Frontal cortex (tissue), 4 donors: ENCODE results near the gene ZDHHC11B. TPM values are rescaled to one million over a fixed set of nuclear protein-coding genes. Genes with fewer than 3 reads are reported as not detected.
A peak's percentile ranks its signal among the peaks of the same experiment; 100 is the strongest.
"Not testable (repeated sequence)": the region's sequence is repeated elsewhere in the genome, so short reads cannot be mapped to it uniquely, and the experiment has no call there.

ENCODE experiments used
- DNase-seq, 2 donors: peaks; one replicate each; pipeline ENCODE4 v3.0.0; 2012; ENCODE audit warnings: low spot score in 2 of 2
- FAIRE-seq: peaks from 2 replicates; lab custom pipeline; 2012; peaks lifted over from hg19 to GRCh38; lab: Jason Lieb, UNC
- total RNA-seq: library from RNA; depleted of rRNA; stranded (reverse); fragments of >200 nt; gene quantifications from one replicate; pipeline ENCODE4 v1.2.3, GENCODE V29; 2014
- donor health status: control.
- donor health status: control.
- donor health status: control.

Gene ZDHHC11B
- total RNA-seq, 1 donor from 2014 or later: 4.5 TPM

- not testable (repeated sequence) for FAIRE-seq
- DNase-seq: peak; percentile 86 to 97
Measured at GRCh38 chr5:693271-694041, 91.1 kb downstream of the ZDHHC11B start, which contains the start of gene TPPP. Gene TPPP (minus strand): TSS chr5:693352. CDS start chr5:678060, 15,292 bp downstream.

DNA sequence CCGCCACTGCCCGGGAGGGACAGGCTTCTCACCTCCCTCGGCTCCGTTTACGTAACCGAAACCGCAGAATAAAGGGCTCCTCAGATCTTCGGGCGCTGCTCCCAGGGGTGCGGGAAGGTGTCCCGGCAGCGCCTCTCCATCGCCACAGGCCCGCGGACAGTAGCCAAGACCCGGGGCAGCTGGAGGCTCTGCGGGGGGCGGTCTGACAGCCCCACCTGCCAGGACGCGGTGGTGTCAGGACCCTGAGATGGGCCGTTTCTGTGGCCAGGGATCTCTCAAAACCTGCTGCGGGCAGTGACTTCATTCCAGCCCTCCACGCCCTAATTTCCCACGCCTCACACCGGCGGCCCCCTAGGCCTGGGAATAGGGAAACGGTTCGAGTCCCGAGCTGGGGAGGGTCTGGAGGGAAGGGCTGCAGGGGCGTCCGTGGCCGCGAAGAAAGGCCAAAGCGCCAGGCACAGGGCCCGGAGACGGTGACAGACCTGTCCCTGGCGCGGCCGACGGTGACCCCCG, 91.9 kb downstream of the ZDHHC11B start:
- FAIRE-seq: not testable (repeated sequence)

GRCh38 chr5:691817-692528, 92.6 kb downstream of the ZDHHC11B start:
- FAIRE-seq (no peak), DNase-seq (peak in 1 of 2 donors; percentile 5)

More for the DNA sequence above, 91.9 kb downstream of the ZDHHC11B start:
- peak in 1 of 2 donors; percentile 5 for DNase-seq

DNA sequence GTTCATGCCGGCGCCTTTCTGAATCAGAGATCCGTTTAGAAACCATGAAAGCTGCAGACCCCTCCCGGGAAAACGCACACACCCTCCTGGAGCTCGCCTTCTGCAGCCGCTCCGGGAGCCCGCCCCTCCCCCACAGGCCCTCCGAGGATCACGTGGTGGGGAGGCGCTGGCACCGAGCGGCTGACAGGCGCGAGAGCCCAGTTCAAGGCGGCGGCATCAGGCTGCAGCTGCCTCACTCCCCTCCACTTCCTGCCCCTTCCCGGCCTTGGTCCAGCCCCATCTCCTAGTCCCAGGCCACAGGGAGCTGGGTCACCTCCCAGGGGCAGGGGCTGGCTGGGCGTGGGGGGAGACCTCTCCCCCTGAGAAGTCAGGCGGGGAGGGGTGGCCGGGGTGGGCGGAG, 93.5 kb downstream of the ZDHHC11B start:
- FAIRE-seq, DNase-seq: not testable (repeated sequence)

DNA sequence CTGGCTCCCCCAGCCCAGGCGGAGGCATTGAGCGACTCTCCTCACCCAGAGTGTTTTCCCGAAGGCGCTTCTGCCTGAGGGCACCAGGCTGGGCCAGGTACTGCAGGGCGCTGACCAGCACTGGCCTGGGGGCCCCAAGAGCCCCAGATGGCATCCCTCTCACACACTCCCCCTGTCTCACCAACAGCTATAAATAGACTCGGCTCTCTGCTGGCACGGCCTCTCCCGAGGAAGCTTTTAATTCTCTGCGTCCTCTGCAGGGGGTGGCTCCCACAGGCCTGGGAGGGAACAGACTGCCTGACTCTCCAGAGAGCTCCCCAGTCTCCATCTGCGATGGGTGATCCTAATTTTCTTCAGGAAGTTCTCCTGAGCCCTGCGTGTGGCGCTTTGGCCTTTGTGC, 94.2 kb downstream of the ZDHHC11B start:
- FAIRE-seq: not testable (repeated sequence)

GRCh38 chr5:688348-689010, 96.0 kb downstream of the ZDHHC11B start:
- DNase-seq, FAIRE-seq: not testable (repeated sequence)

More for the DNA sequence above, 94.2 kb downstream of the ZDHHC11B start:
- not testable (repeated sequence) for DNase-seq

GRCh38 chr5:686936-687335, 97.6 kb downstream of the ZDHHC11B start:
- DNase-seq, FAIRE-seq: not testable (repeated sequence)

- FAIRE-seq, DNase-seq: not testable (repeated sequence)
Measured at GRCh38 chr5:686172-686523, 98.4 kb downstream of the ZDHHC11B start.

GRCh38 chr5:685262-686171, 99.0 kb downstream of the ZDHHC11B start:
- no peak for FAIRE-seq

DNA sequence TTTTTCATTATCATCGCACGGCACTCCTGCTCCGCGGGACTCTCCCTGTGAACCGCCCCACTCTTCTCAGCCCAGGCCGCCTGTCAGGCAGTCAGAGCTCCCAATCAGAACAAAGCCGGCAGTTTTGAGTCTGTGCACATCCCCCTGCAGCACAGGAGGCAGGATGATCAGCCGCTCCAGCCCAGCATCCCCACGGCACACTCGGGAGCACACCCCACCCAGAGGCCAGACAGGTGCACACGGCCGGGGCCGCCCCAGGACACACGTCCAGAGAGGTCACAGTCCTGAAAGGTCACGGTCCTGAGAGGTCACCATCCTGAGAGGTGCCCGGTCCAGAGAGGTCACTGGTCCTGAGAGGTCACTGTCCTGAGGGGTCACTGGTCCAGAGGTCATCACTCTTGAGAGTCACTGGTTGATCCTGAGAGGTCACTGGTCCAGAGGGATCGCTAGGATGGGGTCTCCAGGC, 99.7 kb downstream of the ZDHHC11B start:
- DNase-seq (no peak), FAIRE-seq (no peak)

More at GRCh38 chr5:685262-686171, 99.0 kb downstream of the ZDHHC11B start:
- no peak for DNase-seq

DNA sequence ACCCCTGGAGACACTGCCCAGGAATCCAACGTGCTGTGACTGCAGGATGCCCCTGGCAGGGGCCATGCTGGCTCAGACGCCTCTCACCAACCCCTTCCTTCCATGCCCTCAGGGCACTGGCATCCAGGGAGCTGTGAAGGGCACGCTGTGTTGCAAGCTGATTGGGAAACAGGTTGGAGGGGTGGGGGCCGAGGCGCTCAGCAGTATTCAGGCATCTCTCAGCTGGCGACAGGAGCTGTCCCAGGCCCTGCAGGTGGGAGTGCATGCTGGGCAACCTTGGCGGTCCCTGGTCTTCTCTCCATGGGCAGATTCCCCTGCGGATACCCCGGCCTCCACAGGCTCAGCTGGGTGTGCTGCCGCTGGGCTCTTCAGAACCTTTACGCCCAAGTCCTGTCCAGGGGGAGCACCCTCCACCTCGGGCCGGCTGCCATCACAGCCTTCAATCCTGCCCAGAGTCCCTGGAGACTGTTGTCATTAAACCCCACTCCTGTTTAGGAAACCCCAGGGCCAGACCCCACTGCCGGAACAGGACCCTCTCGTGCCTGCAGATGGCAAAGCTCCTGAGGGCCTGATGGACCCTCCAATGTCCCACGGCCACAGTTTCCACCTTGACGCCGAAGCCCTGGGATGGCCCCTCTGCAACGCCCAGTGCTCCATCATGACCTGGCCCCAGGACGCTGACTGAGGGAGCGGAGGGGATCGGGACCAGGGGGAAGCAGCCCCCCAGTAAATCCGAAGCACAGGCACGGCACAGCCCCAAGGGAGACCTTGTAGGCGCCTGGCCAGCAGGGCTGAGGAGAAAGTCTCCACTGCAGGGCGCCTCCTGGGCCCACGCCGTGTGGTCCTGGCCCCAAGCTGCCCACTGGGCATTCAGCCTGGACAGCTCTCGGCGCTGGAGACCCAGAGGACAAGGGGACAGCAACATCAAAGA, 100.7 kb downstream of the ZDHHC11B start:
- no peak for FAIRE-seq
- DNase-seq: no peak

GRCh38 chr5:682651-683358, 101.7 kb downstream of the ZDHHC11B start:
- DNase-seq, FAIRE-seq: not testable (repeated sequence)

GRCh38 chr5:682216-682615, 102.3 kb downstream of the ZDHHC11B start:
- not testable (repeated sequence) for DNase-seq, FAIRE-seq

DNA sequence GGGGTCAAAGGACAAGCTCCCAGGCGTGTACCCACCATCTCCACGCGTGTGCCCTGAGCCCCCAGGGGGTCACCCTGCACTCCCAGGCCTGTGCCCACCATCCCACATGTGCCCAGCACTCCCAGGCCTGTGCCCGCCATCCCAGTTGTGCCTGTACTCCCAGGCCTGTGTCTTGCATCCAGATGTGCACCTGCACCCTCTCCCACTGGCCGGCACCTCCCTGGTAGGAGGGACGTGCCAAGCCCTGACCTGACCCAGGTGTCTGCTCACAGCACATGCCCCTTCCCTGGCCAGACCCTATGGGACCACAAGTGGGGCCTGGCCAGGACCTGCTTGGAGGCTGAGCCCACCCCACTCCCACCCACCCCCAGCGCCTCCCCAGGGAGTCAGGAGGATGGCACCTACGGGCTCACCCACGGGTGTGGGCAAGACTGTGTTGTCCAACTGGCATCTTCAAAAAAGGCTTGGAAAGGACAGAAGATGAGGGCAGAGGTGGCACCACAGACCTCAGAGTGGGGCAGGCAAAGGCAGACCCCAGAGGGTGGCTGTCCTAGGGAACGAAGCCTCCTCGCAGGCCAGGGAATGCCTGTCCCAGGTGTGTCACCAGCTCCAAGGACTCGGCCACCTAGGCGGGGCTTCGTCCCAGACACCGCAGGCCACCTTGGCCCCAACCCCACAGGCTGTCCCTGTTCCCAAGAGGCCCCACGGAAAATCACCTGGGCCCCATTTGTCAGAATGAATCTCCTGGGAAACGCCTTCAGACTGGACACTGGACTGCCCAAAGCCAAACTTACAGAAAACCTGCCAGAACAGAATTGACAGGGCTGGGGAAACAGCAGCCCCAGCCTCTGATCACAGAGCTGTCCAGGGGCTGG, 103.0 kb downstream of the ZDHHC11B start:
- DNase-seq, FAIRE-seq: not testable (repeated sequence)

GRCh38 chr5:680836-681235, 103.7 kb downstream of the ZDHHC11B start:
- DNase-seq, FAIRE-seq: not testable (repeated sequence)

DNA sequence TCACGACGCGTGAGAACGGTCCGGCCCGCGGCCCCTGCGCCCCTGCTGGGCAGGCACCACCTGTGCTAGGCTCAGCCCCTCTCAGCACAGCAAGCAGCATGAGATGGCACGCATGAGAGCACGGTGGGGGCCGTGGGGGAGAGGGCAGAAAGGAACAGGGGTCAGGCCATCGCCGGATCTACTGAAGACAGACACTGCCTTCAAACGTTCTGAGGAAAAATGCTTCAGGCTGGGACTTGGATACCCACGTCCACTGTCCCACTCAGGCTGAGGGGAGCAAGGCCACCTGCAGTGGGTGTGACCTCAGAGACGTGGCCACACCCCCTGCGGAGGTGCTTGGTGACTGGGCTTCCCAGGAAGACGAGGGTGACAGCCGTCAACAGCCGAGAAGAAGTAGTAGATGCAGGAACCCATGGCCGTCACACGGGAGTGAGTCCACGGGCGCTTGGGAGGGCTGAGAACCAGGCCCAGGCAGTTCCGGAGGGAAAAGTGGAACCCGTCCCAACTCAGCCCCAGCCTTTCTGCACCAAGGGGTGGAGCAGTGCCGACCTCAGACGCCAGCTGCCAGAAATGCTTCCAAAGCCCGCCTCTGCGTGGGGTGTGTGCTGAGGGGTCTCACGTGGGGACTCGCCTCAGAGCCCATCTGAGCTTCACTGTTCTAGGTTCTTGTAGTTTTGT, 104.3 kb downstream of the ZDHHC11B start:
- FAIRE-seq, DNase-seq: not testable (repeated sequence)
